GM19395 (cell line): ENCODE measurements around the gene SLC17A1.
"Not testable (repeated sequence)": the region's sequence is repeated elsewhere in the genome, so short reads cannot be mapped to it uniquely, and the experiment has no call there.

Source experiments
- ATAC-seq: cut with Tn5 transposase; IDR thresholded peaks from one replicate; pipeline ENCODE4 v1.9.1; 2021; ENCODE audit warnings: mild to moderate bottlenecking, moderate library complexity; ENCODE audit not compliant: unreplicated experiment

The SLC17A1 gene

DNA sequence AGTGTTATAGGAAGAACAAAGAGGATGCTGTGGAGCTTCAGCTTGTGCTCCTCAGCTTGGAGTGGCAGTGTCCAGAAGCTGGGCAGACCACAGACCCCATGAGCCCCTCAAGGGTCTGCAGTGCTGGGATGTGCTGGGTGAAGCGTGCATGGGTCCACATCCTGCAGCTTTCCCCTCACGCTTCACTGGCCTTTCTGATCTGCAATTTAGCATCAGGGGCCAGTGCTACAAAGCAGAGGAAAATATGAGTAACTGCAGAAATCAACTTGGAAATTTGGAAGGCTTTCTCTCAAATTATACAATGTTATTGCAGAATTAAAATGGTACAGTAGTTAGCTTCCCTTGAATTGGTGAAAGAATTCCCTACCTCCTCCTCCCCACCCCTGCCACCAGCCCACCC is 67.2 kb downstream of the SLC17A1 start:
- ATAC-seq = no peak

DNA sequence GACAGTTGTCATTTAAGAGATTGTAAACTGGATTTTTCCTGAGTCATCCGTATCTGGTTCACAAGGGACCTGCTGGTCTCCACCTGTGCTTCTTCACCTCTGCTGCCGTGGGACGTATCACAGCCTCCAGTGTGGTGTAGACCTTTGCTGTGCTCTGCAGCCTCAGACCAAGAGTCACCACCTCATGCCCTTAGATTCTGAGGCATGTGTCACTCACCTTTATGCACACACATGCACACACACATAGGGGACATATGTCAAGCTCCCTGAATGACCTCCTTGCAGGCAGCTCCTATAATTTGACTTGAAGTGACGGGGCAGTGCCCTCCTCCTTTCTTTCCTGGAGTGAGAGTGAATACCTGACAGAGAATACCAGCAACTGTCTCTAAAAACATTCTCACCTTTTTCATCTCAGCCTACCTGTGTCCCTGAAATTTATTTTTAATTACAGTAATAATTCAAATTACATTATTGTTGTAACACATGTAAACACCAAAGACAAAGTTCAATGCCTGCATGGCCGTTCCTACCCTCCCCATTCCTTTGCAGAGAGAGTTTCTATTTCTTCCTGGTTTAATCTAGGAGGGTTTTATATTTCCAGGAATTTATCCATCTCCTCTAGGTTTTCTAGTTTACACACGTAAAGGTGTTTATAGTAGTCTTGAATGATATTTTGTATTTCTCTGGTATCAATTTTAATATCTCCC is 73.8 kb downstream of the SLC17A1 start:
- no peak for ATAC-seq

DNA sequence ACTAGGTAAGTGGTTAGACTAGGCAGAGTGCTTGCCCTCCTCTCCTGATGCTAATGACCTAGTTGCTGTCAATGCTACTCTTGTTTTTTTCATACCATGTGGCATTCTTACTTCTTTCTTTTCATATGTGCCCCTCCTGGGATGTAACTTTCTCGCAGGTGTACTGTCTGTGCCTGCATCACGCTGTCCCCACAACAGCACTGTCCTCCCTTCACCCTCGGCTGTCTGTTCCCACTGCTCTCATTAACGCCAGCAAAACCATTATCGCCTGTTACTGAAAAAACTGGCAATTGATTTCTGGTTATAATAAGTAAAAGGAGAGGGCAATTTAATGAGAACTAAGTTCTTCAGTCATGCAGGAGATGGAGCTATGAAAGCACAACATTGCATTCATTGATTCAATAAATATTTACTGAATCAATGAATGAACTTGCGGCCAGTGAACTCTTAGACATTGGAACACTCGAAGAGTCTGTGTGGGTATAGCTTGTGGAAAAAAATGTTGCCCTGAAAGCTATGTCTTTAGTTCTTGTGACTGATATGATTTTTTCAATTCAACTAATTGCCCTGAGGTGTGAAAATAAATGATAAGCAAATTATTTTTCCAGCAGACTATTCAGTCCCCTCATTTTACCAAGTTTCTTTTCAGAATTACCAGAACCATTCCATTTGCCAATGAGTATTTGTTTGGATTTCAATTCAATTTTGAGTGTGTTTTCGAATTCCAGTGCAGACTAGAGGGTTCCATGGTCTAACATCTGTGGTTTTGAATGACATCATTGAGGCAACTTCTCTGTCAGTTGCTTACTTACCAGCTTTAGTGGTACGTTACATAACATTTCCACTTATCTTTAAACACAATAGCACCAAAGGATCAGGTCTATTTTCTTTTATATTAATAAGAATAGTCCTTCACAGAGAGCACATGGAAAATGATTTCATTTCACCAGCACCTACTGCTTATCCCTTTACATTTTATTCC is 75.2 kb downstream of the SLC17A1 start:
- ATAC-seq = no peak

DNA sequence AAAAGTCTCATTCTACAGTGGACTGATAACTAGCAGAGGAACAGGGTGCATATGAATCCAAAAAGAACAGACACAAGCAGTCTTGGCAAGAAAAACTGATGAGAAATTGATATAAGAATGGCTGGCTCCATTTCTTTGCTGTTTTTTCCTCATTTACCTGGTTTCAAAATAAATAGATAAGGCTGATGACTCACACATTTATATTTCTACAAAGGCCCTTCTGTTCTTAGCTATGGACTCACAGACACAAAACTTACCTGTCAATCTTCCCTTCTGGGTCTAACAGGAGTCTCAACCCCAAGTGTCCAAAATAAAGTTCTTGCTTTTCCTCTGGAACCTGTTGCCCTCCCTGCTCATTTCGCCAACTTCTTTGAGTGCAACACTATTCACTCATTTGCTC is 76.4 kb downstream of the SLC17A1 start:
- no peak for ATAC-seq

DNA sequence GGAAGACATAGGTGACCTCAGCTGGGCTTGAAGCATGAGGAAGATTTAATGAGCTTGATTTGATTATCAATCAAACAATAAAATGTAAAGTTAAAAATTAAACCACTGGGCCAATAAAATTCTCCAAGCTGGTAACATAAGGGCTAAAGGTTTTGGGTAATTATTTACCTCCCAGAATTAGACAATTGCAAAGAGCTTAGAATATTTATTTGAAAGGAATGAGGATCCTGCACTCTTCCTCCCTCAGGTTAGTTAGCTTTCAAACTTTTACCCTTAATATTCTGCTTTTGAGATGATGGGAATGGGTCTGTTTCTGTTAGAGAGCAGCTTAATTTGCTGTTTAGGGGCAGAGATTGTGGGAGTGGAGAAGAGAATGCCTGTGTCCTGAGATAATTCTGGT is 77.3 kb downstream of the SLC17A1 start, which contains the start of gene SLC17A4:
TSS of gene SLC17A4 (plus strand) at position 208 of the 400 bp plus-strand sequence. CDS start 7,221 bp downstream, outside the sequence.
- no peak for ATAC-seq

DNA sequence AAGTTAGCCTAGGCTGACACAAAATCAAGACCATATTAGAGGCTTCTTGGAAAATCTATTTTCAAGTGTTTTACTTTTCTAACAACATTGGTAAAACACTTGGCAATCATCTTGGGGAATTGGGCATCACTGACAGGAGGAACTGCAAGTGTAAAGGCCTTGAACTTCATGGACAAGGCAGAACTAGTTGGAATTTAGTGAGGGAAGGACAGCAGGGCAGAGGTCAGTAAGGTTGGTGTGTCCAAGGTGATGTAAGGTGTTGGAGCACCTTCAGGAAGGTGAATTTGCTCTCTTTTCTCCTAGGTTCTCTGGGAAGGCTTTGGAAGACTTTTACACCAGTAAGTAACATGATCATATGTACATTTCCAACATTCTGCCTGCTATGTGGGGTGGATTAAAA is 78.8 kb downstream of the SLC17A1 start:
- no peak for ATAC-seq

DNA sequence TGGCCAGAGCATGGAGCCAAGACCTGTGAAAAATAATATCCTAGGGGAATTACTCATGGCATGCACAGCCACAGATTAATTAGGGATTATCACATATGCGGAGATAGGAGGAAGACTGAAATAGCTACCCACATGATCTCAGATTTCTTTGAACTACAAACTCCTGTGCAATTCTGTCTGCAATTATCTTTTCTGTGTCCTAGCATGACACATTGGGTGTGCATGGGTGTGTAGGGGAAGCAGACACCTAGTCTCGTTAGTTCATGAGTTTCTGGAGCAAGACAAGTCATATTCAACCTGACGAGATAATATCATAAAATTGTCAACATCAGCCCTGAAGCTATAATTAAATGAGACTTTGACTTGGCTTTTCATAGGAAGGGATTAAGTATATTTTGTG is 80.9 kb downstream of the SLC17A1 start:
- no peak for ATAC-seq

DNA sequence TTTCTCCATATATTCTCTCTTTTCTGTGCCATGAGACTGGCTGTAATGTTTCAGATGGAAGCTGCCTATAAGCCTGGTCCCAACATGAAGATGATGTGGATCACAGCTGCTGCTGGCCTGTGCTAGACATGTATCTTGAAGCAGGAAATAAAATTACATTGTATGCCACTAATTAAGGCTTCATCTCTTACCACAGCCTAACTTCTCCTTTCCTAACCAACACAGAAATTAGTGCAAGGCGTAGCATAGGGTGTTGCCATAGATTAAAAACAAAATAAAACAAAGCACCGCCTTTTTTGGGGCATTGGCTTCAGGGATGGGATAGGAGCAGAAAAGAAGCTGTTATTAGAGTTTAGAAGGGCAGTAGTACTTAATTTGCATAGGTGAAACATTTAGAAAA is 82.0 kb downstream of the SLC17A1 start:
- ATAC-seq = no peak

DNA sequence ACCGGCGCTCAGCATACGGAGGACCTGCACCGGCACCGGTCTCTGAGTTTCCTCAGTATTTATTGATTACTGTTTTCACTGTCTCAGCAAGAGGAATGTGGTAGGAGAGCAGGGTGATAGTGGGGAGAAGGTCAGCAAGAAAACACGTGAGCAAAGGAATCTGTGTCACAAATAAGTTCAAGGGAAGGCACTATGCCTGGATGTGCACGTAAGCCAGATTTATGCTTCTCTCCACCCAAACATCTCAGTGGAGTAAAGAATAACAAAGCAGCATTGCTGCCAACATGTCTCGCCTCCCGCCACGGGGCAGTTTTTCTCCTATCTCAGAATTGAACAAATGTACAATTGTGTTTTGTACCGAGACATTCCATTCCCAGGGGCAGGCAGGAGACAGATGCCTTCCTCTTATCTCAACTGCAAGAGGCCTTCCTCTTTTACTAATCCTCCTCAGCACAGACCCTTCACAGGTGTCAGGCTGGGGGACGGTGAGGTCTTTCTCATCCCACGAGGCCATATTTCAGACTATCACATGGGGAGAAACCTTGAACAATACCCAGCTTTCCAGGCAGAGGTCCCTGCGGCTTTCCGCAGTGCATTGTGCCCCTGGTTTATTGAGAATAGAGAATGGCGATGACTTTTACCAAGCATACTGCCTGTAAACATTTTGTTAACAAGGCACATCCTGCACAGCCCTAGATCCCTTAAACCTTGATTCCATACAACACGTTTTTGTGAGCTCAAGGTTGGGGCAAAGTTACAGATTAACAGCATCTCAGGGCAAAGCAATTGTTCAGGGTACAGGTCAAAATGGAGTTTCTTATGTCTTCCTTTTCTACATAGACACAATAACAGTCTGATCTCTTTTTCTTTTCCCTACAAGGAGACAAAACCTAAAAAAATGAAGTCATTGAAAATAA is 83.0 kb downstream of the SLC17A1 start:
- not testable (repeated sequence) for ATAC-seq

DNA sequence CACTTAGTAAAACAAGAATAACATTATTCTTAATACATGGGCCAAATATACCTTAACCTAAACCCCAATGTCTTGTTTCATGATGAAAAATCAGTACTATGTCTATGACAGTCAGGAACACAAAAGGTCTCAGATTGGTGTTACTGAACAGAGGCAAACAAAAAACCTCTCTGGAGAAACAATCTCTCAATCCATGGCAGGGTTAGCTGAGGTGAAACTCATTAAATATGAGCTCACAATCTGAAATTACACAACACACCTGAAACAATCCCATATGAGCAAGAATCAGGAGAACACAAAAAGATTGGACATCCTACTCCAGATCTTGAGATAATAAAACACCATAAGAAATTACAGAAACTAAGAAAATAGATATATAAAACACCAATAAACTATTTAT is 83.8 kb downstream of the SLC17A1 start:
- no peak for ATAC-seq

DNA sequence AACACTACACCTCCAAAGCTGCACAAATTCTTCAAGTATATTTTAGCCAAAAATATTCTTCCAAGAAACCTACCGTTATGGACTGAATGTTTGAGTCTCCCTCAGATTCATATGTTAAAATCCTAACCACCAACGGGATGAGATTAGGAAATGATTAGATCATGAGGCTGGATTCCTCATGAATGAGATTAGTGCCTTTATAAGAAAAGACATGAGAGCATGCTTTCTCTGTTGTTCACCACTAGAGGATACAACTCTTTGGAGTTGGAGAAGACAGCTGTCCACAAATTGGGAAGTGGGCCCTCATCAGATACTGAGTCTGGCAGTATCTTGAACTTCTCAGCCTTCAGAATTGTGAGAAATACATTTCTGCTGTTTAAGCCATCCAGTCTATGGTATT is 84.4 kb downstream of the SLC17A1 start:
- ATAC-seq = no peak

DNA sequence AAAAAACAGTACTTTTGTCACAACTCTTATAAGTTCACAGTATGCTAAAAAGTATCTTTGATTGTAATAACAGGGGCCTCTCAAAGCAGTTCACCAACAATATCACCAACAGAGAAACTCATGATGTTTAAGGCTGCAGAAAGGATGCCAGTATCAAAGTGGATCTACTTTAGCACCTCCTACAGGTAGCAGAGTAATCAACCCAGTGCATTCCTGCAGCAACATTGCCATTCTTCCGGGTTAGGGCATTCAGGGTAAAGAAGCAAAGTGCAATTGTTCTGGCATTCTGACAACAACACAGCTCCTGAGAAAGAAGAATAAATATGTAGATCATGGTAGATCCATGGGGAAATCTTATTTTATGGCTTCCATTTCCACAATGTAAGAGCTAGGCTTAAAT is 84.9 kb downstream of the SLC17A1 start:
- ATAC-seq = no peak

DNA sequence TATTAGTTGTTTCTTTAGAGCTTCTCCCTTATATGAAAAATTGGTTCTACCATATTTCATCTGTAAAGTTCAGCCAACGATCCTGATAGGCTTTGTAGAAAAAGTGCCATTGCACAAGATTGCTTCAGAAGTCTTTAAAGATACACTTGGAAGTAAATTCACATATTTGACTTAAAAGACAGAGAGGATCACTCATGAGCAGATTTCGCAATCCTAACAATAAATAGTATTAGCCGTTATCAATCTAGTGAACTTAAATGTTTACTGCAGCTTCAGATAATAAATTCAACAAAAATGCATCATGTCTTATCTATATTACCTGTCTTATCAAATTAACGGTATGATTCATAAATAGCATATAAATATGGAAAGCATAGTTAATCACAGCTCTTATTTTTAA is 86.0 kb downstream of the SLC17A1 start:
- no peak for ATAC-seq

DNA sequence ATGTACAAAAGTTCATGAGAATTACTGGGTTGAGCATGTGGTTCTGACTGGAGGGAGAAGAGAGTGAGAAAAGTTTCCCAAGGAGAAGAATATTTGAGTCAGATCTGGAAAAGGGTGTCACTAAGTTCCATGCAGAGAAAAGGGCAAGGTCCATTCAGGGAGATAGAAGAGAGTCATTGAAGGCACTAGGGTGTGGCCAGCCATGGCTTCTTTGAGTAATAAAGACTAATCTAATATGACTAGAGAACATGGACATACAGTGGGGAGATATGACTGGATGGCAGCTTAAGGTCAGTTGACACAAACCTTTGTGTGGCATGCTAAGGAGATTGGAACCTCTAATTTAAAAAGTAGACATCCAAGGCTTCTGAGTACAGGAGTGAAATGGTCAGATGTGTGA is 88.0 kb downstream of the SLC17A1 start:
- ATAC-seq = no peak

DNA sequence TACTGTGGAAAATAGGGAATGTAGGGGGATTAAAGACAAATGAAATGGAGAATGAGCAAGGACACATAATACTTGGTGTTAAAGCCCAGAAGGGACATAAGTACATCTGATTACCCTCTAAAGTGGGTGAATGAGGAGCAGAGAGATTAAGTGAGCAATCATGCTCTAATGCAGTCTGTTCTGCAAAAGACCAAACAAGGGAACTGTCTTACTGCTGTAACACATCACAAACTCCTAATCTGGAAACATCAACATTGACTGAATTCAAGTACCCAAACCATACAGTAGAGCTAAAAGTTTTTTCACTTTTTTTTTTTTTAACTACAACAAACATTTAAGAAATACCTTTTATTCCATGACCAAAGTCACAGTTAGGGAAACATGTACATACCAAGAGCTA is 96.6 kb downstream of the SLC17A1 start:
- ATAC-seq = no peak
